GM19468 (cell line): ENCODE measurements around the gene DPH1.

Experiments used
- ATAC-seq: cut with Tn5 transposase; IDR thresholded peaks from one replicate; pipeline ENCODE4 v1.9.1; 2021; ENCODE audit warnings: mild to moderate bottlenecking, moderate library complexity, moderate number of reproducible peaks; ENCODE audit not compliant: unreplicated experiment; ENCODE audit errors: extremely low read depth

The DPH1 gene

DNA sequence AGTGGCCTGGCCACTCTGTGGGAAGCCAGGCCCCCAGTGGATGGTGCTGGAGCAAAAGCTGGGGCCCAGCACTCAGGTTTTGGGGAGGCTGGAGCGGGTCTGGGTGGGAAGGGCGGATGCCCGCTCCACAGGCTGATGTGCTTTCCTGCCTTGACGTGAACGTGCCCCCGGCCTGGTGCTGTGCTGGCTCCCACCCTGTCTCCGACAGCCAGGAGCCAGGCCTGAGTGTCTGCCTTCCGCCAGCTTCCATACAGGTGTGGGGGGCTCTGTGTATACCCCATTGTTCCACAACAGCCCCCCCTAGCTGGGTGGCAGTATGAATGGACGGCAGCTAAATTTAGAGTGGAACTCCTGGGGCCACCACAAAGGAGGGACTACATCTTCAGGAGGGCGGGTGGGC lies 45.0 kb downstream of the DPH1 start:
- no peak for ATAC-seq

GRCh38 chr17:2075336-2076086 lies 45.6 kb downstream of the DPH1 start:
- no peak for ATAC-seq

DNA sequence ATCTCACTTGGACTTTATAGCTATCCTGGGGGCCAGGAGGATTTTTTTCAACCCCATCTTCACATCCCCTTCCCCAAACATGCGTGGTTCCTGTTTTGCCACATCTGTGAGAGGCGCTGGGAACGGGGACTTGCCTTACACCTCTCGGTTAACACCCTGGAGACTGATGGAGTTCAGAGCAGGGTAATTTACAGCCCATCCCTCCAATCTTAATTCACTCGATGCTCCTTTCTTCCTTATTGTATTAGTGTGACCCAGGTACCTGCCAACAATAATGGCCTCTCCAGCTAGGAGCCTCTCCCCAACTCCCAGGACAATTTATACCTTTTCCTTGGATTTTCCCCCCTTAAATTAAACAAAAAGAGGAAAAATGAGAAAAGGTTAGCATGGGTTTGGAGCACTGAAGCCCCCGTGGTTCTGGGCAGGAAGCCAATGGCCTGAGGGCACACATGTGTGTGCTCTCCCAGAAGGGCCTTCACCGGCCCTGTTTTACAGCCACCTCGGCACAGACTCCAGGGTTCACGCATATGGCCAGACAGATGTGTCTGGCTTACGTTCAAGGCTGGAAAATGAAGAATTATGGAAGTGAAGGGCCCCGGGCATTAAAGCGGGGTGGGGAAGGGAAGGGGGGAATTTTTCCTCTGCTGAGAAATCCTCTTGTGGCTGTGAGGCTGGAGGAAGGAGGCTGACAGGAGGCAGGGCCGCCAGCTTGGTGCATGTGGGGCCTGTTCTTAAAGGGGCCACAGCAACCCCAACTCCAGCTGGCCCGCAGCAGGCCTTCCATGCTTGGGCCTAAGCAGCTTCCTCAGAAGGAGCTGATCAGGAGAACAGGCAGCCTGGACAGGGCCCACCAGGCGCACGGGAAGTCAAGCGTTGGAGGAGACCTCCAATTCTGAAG lies 46.4 kb downstream of the DPH1 start:
- no peak for ATAC-seq

GRCh38 chr17:2077040-2077439 lies 47.1 kb downstream of the DPH1 start:
- ATAC-seq: no peak

DNA sequence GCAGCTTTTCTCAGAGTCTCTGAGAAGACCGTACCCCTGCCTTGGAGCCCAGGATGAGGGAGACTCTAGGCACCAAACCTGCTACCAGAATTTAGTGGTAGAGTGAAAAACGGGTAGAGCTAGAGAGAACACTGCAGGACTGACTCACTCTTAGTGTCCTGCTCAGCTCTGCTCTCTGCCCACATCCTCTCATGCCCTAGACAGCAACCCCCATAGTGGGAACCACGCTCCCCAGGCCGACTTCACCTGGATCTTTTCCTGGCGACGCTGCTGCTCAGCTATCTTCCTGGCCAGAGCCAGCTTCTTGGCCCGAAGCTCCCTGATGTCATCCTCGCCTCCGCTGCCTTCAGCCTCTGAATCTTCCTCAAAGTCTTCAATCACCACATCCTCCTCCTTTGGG lies 51.6 kb downstream of the DPH1 start:
- ATAC-seq: no peak

DNA sequence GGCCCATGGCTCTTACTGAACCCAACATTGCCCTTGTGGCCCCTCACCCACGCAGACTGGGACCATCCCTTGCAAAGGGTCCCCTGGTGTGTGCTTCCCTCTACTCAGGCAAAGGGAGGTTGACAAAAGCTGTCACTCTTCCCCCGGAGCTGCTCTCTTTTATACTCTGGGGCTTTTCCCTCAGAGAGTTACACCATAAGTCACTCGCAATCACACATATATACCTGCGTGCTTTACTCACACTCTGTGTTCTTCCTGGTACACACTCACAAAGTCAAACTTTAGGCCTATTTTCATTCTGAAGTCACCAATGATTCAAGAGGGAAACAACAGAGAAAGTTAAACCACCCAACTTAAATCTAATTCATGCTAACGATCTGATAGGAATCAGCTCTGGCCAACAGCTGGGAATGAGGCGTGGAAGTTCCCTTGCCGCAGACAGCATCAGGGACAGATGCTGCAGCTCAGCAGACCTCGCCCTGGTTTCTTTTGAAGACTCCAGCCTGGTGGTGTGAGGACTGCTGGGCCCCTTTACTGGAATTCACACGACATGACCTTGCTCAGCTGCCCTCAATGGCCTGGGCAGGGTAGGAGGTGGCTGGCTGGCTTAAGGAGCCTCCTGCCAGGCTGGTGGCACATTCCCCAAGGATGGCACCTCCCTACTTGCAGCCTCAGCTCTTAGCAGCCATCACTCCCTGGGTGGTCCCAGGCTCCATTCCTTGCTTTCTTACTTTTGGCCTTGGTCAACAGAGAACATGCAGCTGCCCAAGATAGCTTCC lies 52.2 kb downstream of the DPH1 start:
- ATAC-seq: no peak

DNA sequence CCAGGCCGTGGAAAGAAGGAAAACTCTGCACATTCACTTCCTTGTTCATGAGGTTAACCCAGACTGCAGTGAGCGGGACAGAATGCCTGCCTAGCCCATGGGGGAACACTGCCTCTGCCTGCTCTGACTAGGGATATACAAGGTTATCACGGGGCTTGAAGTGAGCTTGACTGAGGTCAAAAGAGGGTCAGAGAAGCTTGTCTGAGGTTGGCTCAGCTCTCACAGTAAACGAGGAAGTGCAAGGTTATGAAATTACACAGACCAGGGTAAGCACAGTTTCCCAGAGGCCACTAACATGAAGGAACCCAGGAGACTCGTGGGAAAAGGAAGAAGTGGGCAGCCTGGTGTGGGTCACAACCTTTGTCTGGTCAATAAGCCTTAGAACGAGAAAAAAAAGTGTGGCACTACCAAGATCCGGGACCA lies 53.7 kb downstream of the DPH1 start:
- no peak for ATAC-seq

- no peak for ATAC-seq
Observed at GRCh38 chr17:2084036-2084765, 54.2 kb downstream of the DPH1 start.

- no peak for ATAC-seq
Observed at GRCh38 chr17:2084766-2085647, 55.1 kb downstream of the DPH1 start.

DNA sequence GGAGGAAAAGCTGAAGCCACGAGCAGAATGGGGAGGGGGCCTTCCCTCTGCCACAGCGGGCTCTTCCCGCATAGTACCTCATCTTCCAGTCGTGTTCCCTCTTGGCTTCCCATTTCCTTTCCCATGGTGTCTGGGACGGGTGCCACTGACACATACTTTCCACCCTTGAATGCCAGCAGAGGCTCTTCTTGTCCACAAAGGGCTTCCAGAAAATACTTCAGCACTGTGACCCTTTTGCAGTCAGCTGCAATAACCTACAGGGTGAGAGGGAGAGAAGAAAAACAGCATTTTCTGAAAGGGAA lies 55.6 kb downstream of the DPH1 start:
- ATAC-seq: no peak

DNA sequence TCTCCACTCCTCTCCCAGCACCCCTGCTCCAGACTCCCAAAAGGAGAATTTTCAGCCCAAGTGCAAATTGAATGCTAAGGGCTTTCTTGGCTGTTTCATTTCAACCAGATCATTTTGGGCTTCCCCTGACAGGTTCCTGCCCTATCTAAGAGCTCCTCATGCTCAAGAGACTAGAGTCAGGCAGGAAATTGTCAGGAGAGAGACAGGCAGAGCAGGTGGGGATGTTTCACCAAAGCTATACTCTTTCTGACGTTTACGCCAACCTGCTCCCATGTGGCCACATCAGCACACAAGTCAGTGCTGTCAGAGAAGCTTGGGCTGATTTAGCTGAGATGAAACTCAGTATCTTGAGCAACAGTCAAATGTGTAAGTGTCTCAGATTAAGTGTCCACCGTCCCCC lies 56.4 kb downstream of the DPH1 start:
- no peak for ATAC-seq

DNA sequence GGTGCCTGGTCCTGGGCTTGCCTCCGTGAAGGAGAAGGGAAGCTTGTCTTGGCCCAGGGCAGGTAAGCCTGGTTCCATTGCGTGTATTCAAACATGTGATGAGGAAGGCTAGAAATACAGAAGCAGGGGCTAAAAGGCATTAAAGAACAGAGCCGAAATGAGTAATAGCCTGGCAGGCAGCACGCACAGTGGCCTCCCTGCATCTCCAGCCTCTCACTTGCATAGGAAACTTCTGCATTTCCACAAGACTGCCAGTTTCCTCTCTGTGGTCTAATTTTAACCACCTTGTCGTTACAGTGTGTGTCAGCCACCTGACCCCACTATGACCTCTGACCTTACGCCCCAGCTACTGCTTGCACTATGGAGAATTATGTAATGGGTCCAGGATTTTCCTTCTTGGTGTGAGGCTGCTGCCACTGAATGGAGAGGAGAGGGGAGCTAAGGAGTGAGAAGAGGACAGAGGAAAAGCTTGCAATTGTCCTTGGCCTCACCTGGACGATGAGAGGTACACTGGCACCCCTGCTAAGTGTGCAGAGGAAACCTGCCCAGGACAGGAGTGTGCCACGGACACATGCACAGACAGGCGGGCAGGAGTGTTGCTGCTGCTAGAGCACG lies 57.8 kb downstream of the DPH1 start:
- no peak for ATAC-seq

DNA sequence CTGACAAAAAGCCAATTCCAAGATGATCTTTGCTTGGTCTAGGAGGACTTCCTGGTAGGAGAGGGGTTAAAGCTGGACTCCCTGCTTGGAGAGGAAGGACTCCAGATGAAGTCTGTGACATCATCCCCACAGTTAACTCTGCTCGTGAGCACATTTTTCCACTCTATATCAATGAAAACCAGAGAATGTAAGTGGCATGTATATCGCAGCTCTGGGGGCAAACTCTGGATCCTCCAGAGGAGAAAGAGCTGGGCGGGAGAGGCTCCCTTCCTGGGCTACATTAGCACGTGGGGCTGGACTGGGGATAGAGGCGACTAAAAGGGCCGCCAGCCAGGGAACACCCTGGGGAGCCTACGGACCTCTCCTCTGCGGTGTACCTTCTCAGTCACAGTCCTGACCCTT lies 59.1 kb downstream of the DPH1 start:
- ATAC-seq: peak; percentile 7

DNA sequence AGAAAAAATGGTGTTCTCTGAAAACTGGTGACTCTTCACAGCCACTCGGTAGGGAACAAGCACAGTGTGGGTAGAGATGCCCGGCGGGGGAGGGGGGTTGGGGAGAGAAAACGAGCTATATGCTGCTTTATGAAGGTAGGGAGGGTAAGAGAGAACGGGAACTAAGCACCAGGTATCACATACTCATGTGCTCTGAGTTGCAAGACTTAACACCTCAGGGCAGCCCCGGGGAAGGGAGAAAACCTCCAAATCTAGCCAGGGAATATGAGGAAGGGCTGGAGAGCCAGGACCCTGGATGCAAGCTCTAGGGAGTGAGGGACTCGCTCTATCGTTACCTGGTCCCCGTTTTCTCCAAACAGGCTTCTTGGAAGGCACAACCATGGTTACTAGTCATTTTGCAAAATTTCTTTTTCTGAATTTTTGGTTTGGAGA lies 60.3 kb downstream of the DPH1 start:
- ATAC-seq: no peak

GRCh38 chr17:2090804-2091534 lies 61.0 kb downstream of the DPH1 start:
- ATAC-seq: no peak

- ATAC-seq: no peak
Observed at GRCh38 chr17:2092253-2092652, 62.3 kb downstream of the DPH1 start.

DNA sequence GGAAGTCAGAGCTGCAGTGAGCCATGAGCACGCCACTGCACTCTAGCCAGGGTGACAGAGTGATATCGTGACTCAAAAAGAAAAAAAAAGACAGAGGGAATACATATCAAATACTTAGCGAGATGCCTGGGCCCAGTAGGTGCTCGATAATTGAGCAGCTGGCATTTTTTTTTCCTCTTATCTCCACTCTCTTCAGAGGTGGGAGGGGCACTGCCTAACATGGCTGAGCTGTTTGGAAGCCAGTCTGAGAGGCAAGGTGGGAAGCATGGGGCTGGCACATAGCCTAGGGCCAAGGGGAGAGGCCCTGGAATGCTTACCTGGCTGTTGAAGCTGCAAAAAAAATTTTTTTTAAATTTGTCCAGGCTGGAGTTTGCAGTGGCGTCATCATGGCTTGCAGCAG lies 63.4 kb downstream of the DPH1 start:
- ATAC-seq: no peak
